ENCODE data around the gene PSMD8.

Gene PSMD8

DNA sequence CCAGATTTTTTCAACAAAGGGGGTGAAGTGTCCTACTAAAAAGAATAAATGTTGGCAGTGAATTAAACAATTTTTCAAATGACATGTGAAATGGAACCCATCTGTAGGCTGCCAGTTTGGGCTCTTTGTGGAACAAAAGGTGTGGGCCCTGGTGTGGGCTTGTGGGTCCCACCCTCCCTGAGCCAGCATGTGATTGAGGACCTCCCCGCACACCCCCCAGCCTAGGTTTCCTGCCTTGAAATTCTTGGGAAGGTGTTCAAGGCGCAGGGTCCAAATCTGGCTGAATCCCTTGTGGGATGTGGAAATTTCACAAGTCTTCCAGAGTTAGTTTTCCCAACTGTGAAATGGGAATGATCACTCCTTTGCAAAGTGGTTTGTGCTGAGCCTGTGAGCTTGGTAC is 9.4 kb downstream of the PSMD8 start:
- no peak for DNase-seq (ENCODE audit: low read depth, low spot score)
- H3K4me3 ChIP-seq = no peak overlapping the region
- H3K36me3 ChIP-seq (ENCODE audit: insufficient read depth, low read length) = peaks cover 31% of the 10 kb centered on the region; the same call in 1 of the 2 replicates
- H3K9me3 ChIP-seq (ENCODE audit: low read depth, low read length) = no peaks in the 10 kb centered on the region
- H3K27ac ChIP-seq = no peak overlapping the region
- no peak for TF ChIP-seq POLR2AphosphoS5 (IDR thresholded peaks at IDR 0.05; ENCODE audit: borderline replicate concordance, low read depth, low read length)
- no peak for TF ChIP-seq EZH2 (IDR thresholded peaks at IDR 0.05)
- TF ChIP-seq FOXP2 (optimal IDR thresholded peaks at IDR 0.05; ENCODE audit: control extremely low read depth, extremely low read length, insufficient read depth) = no peak
- H3K9ac ChIP-seq (ENCODE audit: insufficient read length) = no peak overlapping the region

DNA sequence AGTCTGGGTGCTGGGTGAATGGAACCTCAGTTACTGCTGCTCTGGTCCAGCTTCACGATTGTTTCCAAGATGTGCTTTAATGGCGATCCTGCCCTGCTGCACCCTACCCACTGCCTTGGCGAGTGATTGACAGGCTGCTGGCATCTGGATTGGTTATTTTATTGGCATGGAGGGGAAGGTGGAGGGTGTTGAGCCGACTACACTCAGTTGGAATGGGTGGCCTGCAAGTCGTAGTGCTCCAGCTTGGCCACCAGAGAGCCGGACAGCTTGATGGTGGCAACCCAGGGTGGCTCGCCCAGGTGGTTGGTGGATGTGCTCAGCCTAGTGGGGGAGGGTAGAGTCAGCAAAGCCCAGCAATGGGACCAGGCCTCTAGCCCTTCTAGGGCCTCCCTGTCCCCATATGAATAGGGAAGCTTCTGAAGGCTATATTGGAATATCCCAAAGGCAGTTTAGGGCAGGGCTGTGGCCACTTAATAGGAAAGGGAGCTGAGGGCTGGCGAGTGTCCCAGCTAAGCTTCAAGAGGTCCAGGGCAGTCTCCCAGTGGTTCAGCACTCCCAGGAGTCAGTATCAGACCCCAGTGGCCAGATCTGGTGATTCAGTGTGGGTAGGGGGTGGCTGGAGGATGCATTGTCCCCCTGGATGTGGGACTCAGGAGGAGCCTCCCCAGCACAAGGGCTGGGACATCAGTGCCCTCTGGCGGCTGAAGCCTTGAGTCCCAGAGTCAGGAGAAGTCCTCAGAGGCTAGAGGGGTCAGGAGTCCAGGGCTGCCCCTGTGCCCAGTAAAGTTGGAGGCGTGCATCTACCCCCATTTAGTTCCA is 10.0 kb downstream of the PSMD8 start:
- no peak for DNase-seq (ENCODE audit: low read depth, low spot score)
- Histone ChIP-seq H3K9me3 (ENCODE audit: low read depth, low read length) (no peaks in the 10 kb centered on the region), H3K4me3 (no peak overlapping the region), H3K27ac (no peak overlapping the region), H3K36me3 (ENCODE audit: insufficient read depth, low read length) (peaks cover 25% of the 10 kb centered on the region; the same call in 1 of the 2 replicates), H3K9ac (ENCODE audit: insufficient read length) (no peak overlapping the region)
- TF ChIP-seq POLR2AphosphoS5 (IDR thresholded peaks at IDR 0.05; ENCODE audit: borderline replicate concordance, low read depth, low read length) = no peak; the same call in 1 of the 2 replicates
- TF ChIP-seq FOXP2 (optimal IDR thresholded peaks at IDR 0.05; ENCODE audit: control extremely low read depth, extremely low read length, insufficient read depth) = no peak

DNA sequence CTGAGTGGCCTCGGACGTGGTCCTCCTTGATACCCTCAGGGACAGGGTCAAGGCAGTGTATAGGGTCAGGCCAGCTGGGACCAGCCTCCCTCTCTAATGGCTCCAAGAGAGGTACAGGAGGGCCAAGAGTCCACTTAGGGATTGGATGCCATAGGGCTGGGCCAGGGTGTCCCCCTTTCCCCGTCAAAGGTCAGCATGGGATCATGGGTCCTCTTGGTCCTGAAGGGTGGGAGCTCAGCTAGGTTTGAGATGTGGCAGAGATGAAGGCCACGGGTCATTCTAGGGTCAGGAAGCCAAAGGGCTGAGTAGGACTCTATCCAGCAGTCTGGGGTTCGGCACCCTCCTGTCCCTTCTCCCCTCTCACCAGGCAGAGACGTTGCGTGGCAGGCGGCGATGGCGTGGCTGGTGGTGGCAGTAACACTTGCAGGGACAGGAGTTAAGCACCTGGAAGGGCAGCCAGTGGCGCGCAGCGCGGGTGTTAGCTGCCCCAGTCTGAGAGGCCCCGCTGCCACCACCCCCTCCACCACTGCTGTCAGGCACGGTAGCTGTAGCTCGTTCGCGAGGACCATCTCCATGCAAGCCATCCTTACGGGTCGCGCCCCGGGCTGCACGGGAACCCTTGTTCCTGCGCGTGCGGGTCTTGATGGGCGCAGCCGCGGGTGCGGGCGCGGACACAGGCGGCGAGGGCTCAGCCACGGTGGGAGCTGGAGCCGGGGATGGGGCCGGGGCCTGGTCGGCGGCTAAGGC is 10.9 kb downstream of the PSMD8 start:
- no peak for DNase-seq (ENCODE audit: low read depth, low spot score)
- TF ChIP-seq EZH2 (IDR thresholded peaks at IDR 0.05) = no peak
- no peak; the same call in 1 of the 2 replicates for TF ChIP-seq POLR2AphosphoS5 (IDR thresholded peaks at IDR 0.05; ENCODE audit: borderline replicate concordance, low read depth, low read length)
- no peak for TF ChIP-seq FOXP2 (optimal IDR thresholded peaks at IDR 0.05; ENCODE audit: control extremely low read depth, extremely low read length, insufficient read depth)
- Histone ChIP-seq H3K4me3 (no peak overlapping the region), H3K27ac (no peak overlapping the region), H3K36me3 (ENCODE audit: insufficient read depth, low read length) (peaks cover 23% of the 10 kb centered on the region; the same call in 1 of the 2 replicates), H3K9me3 (ENCODE audit: low read depth, low read length) (no peaks in the 10 kb centered on the region), H3K9ac (ENCODE audit: insufficient read length) (no peak overlapping the region)

DNA sequence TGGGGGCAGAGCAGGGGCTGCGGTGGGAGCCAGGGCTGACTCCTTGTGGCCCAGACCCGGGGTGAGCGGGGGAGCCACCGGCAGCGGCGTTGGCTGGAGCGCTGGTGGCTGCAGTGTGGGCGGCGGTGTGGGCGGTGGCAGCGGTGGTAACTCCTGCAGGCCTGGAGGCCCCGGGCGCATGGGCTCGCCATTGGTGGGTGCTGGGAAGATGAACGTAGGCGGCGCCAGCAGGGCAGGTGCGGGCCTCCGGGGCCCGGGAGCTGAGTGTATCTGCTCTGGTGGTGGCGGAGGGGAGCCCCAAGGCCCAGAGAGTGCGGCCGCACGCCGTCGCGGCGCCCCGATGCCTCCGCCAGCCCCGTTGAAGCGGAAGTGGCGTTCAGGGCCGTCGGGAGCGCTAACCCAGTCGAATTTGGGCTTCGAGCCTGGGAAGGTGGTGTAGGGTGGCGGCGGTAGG is 11.5 kb downstream of the PSMD8 start:
- Histone ChIP-seq H3K4me3 (no peak overlapping the region), H3K9ac (ENCODE audit: insufficient read length) (no peak overlapping the region), H3K36me3 (ENCODE audit: insufficient read depth, low read length) (peaks cover 21% of the 10 kb centered on the region; the same call in 1 of the 2 replicates), H3K27ac (no peak overlapping the region), H3K9me3 (ENCODE audit: low read depth, low read length) (no peaks in the 10 kb centered on the region)
- no peak for DNase-seq (ENCODE audit: low read depth, low spot score)
- TF ChIP-seq FOXP2 (optimal IDR thresholded peaks at IDR 0.05; ENCODE audit: control extremely low read depth, extremely low read length, insufficient read depth) (no peak), EZH2 (IDR thresholded peaks at IDR 0.05) (no peak), POLR2AphosphoS5 (IDR thresholded peaks at IDR 0.05; ENCODE audit: borderline replicate concordance, low read depth, low read length) (no peak)

DNA sequence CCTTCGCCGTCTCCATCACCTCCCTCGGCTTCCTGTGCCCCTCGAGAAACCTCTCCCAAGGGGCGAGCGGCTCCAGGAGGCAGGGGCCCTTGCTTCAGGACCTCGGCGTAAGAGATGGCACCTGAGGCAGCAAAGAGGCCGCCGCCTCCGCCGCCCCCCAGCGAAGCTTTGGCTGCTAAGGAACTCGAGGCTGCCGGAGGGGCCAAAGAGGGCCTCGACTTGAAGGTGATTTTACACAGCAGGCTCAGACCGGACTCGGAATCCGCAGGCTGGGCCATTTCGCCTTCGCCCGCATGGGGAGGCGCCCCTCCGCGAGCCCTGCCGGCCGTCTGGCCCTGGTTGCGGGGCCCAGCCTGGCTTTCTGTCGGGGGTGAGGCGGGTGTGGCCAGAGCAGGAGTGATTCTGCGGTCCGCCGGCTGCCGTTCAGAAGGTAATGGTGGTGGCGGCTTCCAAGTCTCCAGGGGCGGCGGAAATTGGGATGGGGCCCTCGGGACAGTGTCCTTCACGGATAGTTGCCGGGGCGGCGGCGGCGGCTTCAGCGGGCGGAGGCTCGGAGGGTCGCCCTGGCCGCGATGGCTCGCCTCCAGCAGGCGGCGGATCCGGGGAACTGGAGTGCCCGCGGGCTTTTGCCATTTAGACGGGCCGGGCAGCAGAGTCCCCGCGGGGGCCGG is 12.1 kb downstream of the PSMD8 start:
- TF ChIP-seq EZH2 (IDR thresholded peaks at IDR 0.05) = no peak
- TF ChIP-seq FOXP2 (optimal IDR thresholded peaks at IDR 0.05; ENCODE audit: control extremely low read depth, extremely low read length, insufficient read depth) = no peak
- no peak for TF ChIP-seq POLR2AphosphoS5 (IDR thresholded peaks at IDR 0.05; ENCODE audit: borderline replicate concordance, low read depth, low read length)
- no peak for DNase-seq (ENCODE audit: low read depth, low spot score)
- Histone ChIP-seq H3K27ac (no peak overlapping the region), H3K36me3 (ENCODE audit: insufficient read depth, low read length) (peaks cover 15% of the 10 kb centered on the region; the same call in 1 of the 2 replicates), H3K9me3 (ENCODE audit: low read depth, low read length) (no peaks in the 10 kb centered on the region), H3K4me3 (no peak overlapping the region), H3K9ac (ENCODE audit: insufficient read length) (no peak overlapping the region)

DNA sequence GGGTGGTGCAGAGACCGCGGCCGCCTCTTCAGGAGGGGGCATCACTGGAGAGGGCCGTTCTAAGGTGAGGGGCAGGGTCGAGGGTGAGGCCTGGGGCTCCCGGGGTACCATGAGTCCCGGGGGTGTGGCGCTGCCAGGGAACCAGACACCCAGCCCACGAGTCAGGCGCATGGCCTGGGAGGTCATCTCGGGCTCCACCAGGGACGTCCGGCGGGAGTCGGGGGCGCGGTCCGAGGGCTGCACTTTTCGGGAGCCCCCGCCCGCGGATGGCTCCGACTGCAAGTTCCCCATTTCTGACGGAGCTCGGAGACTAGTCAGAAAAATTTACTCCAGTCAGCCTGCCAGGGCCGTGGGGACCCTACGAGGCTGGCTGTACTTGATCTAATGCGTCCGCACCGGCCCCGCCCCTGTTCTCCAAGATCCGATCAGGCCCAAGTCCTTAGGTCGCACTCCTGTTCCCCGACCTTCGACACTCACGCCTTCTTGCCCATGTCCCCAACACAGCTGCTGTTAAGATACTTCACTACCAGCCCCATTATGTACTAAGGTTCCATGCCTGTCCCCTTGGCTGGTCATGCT is 12.7 kb downstream of the PSMD8 start:
- no peak for TF ChIP-seq EZH2 (IDR thresholded peaks at IDR 0.05)
- TF ChIP-seq FOXP2 (optimal IDR thresholded peaks at IDR 0.05; ENCODE audit: control extremely low read depth, extremely low read length, insufficient read depth) = no peak
- TF ChIP-seq POLR2AphosphoS5 (IDR thresholded peaks at IDR 0.05; ENCODE audit: borderline replicate concordance, low read depth, low read length) = no peak
- Histone ChIP-seq H3K36me3 (ENCODE audit: insufficient read depth, low read length) (peaks cover 9% of the 10 kb centered on the region; the same call in 1 of the 2 replicates), H3K9ac (ENCODE audit: insufficient read length) (no peak overlapping the region), H3K4me3 (peak overlapping the region; percentile 97), H3K9me3 (ENCODE audit: low read depth, low read length) (no peaks in the 10 kb centered on the region), H3K27ac (no peak overlapping the region)
- DNase-seq (ENCODE audit: low read depth, low spot score) = no peak

DNA sequence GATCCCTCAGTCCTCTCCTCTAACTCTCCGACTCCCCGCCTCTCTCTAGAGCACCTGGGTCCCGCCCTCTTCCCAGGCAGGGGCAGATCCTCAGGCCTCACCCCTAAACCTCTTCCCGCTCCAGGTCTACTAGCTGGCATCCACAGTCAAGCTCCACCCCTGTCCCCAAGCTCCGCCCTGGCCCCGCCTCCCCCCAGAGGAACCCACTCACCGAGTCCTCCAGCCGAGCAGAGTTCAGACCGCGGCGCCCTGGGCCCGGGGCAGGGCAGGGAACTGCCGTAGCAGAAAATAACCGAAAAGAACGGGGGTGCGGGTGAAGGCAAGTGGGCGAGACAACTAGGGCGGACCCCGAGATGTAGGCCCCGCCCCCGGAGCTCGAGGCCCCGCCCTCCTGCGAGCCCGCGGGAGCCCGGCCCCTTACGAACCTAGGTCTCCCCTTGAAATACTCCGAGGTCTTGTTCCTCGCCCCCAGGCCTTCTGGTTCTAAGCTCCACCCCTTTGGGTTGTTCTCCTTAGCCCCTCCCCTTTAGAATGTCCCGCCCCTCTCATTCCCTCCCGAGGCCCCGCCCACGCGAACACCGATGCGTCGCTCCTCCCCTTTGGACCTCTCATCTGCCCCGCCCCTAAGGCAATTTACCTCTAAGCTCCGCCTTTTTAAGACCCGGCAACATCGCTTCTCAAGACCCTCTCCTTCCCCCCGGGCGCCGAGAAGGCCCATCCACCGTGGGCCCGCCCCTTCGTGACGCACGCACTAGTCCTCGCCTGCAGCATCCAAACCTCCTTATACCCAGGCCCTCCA is 13.4 kb downstream of the PSMD8 start, which contains the start of gene GGN:
TSS of gene GGN (minus strand) at position 485 of the 799 bp plus-strand sequence. CDS start 773 bp downstream, outside the sequence.
- 0 out of 2 replicates have a peak within 1 kb of the TSS, but pooled peaks have one; percentile 16 for H3K27ac ChIP-seq
- peak within 1 kb of the TSS; percentile 57 for H3K9ac ChIP-seq (ENCODE audit: insufficient read length)

More for the DNA sequence above, 13.4 kb downstream of the PSMD8 start, which contains the start of gene GGN:
- H3K36me3 ChIP-seq (ENCODE audit: insufficient read depth, low read length) = peaks cover 5% of the 10 kb centered on the region; the same call in 1 of the 2 replicates
- peak within 1 kb of the TSS; percentile 97 for H3K4me3 ChIP-seq
- peak; percentile 91 for DNase-seq (ENCODE audit: low read depth, low spot score)
- H3K9me3 ChIP-seq (ENCODE audit: low read depth, low read length) = no peaks in the 10 kb centered on the region
- no peak for TF ChIP-seq POLR2AphosphoS5 (IDR thresholded peaks at IDR 0.05; ENCODE audit: borderline replicate concordance, low read depth, low read length)
- TF ChIP-seq EZH2 (IDR thresholded peaks at IDR 0.05) = no peak
- TF ChIP-seq FOXP2 (optimal IDR thresholded peaks at IDR 0.05; ENCODE audit: control extremely low read depth, extremely low read length, insufficient read depth) = no peak

Measured in SK-N-MC (cell line).